Fibroblast of skin of left biceps (primary cell): Measurements from ENCODE around the gene CLDN22.
A peak's percentile ranks its signal among the peaks of the same experiment; 100 is the strongest.

ENCODE experiments used
- DNase-seq, 2 experiments: peaks; one replicate each; pipeline ENCODE4 v3.0.0-alpha.2; 2013; ENCODE audit warnings: low read depth in 2 of 2

CLDN22 gene

GRCh38 chr4:183321516-183321915, 1.4 kb upstream of the CLDN22 start:
- no peak for DNase-seq

GRCh38 chr4:183321079-183321478, 1.0 kb upstream of the CLDN22 start:
- DNase-seq, result no peak

GRCh38 chr4:183318656-183319055, 1.4 kb downstream of the CLDN22 start:
- no peak for DNase-seq

GRCh38 chr4:183314806-183315205, 5.3 kb downstream of the CLDN22 start:
- DNase-seq, result no peak

GRCh38 chr4:183314336-183314735, 5.7 kb downstream of the CLDN22 start:
- DNase-seq, result no peak

- no peak for DNase-seq
These were observed 7.2 kb downstream of the CLDN22 start for GRCh38 chr4:183312841-183313240.

GRCh38 chr4:183306811-183307210, 13.3 kb downstream of the CLDN22 start:
- DNase-seq, result no peak

- no peak for DNase-seq
These were observed 15.5 kb downstream of the CLDN22 start for GRCh38 chr4:183304538-183304937.

- DNase-seq, result no peak
These were observed 16.0 kb downstream of the CLDN22 start for GRCh38 chr4:183304067-183304466.

GRCh38 chr4:183303301-183303700, 16.8 kb downstream of the CLDN22 start:
- no peak for DNase-seq

GRCh38 chr4:183300655-183301054, 19.4 kb downstream of the CLDN22 start:
- DNase-seq, result no peak

- DNase-seq, result peak in 1 of 2 experiments; percentile 6
These were observed 20.0 kb downstream of the CLDN22 start for GRCh38 chr4:183300070-183300469.

- no peak for DNase-seq
These were observed 20.6 kb downstream of the CLDN22 start for GRCh38 chr4:183299464-183299863.

- DNase-seq, result no peak
These were observed 22.4 kb downstream of the CLDN22 start for GRCh38 chr4:183297675-183298074.

- DNase-seq, result no peak
These were observed 24.4 kb downstream of the CLDN22 start for GRCh38 chr4:183295711-183296110.

GRCh38 chr4:183291070-183291469, 29.0 kb downstream of the CLDN22 start:
- no peak for DNase-seq

GRCh38 chr4:183289688-183290087, 30.4 kb downstream of the CLDN22 start:
- no peak for DNase-seq

- DNase-seq, result no peak
These were observed 31.1 kb downstream of the CLDN22 start for GRCh38 chr4:183288955-183289354.

GRCh38 chr4:183287677-183288076, 32.4 kb downstream of the CLDN22 start:
- no peak for DNase-seq

GRCh38 chr4:183287309-183287659, 32.8 kb downstream of the CLDN22 start:
- DNase-seq, result no peak

GRCh38 chr4:183286590-183287308, 33.3 kb downstream of the CLDN22 start:
- no peak for DNase-seq

- no peak for DNase-seq
These were observed 34.2 kb downstream of the CLDN22 start for GRCh38 chr4:183285886-183286285.

GRCh38 chr4:183284965-183285364, 35.1 kb downstream of the CLDN22 start:
- peak; percentile 82 to 84 for DNase-seq

GRCh38 chr4:183284258-183284785, 35.8 kb downstream of the CLDN22 start:
- DNase-seq, result no peak
